DMS53 (cell line): ENCODE measurements around the gene FBXO21.
"Not testable (repeated sequence)": the region's sequence is repeated elsewhere in the genome, so short reads cannot be mapped to it uniquely, and the experiment has no call there.

Experiments used
- DNase-seq: peaks from one replicate; lab custom pipeline; 2025; lab: John Stamatoyannopoulos, UW

Gene FBXO21

GRCh38 chr12:117102800-117103181 lies 87.5 kb downstream of the FBXO21 start:
- no peak for DNase-seq

GRCh38 chr12:117101953-117102799 lies 88.1 kb downstream of the FBXO21 start:
- no peak for DNase-seq

- peak; percentile 68 for DNase-seq
Observed at GRCh38 chr12:117100851-117101673, 89.2 kb downstream of the FBXO21 start.

- peak; percentile 72 for DNase-seq
Observed at GRCh38 chr12:117100251-117100650, 90.0 kb downstream of the FBXO21 start.

DNA sequence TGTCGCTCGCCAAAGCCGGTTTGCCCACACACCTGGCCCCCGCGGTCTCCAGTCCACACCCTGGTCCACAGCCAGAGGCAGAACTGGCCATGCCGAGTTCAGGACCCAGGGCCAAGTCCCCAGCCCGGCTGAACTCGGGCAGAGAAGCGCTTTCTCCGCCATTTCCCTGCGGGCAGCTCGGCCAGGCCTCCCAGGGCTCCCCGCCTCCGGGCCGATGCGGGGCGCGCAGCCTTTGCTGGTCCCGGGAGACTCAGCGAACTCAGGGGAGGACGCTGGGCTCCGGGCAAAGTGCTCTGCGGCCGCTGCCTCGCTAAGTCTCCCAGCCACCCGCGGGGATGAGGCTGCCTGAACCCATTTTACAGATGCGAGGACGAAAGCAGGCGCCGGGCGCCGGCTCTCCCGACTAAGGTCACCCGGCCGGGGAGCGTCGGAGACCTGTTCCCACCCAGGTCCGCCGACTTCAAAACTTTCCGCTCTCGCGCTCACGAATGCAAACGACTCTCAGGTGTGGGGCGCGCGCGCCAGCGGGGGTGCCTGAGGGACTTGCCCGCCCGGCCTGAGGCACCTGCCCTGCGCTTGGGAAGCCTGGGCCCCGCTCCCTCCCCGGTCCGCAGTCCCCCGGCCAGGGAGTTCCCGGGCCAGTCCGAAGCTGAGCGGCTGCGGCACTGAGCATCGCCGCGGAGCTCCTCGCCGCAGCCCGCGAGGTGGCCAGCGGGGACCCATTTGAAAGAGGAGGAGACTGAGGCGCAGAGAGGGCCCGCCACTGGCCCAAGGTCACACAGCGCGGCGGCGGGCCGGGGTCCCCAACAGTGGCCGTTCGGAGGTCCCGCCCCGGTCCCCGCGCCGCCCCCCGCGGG lies 91.7 kb downstream of the FBXO21 start:
- DNase-seq: peak; percentile 77

GRCh38 chr12:117098024-117098360 lies 92.3 kb downstream of the FBXO21 start:
- DNase-seq: no peak

- DNase-seq: peak; percentile 80
Observed at GRCh38 chr12:117097159-117097558, 93.1 kb downstream of the FBXO21 start.

DNA sequence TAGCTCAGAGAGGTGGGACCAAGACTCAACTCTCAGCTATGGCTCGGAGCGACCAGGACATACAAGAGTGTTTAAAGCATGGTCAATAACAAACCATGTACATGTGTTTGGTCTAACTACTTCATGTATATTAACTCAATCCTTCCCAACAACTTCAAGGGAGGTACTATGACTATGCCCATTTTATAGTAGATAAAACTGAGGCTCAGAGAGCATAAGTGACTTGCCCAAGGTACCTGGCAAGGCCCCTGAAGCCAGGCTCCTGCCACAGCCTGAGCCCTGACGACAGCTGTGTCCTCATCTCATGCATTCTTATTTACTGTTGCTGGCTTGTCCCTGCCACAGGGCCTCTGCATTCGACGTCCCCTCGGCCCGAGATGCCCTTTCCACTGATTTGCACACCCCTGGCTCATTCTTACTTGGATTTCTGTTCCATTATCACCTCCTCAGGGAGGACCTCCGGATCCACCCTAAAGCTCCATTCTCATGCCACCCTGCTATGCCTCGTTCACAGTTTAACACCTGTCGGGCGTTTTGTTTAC lies 93.7 kb downstream of the FBXO21 start:
- peak; percentile 71 for DNase-seq

DNA sequence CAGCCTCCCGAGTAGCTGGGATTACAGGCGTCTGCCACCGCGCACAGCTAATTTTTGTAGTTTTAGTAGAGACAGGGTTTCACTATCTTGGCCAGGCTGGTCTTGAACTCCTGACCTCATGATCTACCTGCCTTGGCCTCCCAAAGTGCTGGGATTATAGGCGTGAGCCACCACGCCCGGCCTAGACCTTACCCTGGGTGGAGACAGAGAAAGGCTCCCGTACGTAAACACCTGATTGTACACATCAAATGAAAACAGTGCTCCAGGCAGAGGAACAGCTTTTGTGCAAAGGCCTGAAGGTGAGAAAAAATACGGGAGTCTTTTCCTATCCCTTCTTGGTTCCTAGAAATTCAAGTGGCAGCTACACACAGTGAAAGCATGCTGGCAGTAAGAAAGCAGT lies 95.1 kb downstream of the FBXO21 start:
- DNase-seq: not testable (repeated sequence)

DNA sequence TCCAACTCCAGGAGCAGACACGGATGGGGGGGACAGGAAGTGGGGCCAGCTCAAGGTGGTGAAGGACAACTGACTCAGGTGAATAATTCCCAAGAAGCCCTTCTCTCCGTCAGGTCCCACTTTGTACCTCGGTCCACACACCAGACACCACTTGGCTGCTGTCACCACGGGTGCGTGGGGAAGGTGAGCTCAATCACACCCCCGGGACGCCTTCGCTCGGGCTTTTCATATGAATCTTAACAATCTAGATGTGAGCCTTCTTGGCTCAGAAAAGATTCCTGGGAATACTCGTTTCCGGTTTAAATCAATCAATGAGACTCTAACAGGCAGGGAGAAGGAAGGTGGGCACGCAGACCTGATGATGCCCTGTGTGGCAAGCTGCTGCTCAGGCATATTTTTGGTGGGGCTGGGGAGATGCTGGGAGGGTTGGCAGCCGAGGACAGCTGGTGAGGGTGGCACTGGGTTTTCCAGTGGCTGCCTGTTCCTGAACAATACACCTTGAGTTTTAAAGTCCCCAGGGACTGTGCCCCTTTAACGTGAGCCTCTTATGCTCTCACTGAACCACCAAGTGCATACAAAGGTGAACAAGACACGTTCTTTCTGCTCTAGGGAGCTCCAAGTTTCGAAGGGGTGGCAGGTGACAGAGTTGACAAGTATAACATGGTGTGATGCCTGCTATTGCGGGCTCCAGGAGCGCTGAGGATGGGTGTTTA lies 96.2 kb downstream of the FBXO21 start:
- DNase-seq: no peak

GRCh38 chr12:117093431-117093830 lies 96.8 kb downstream of the FBXO21 start:
- no peak for DNase-seq

DNA sequence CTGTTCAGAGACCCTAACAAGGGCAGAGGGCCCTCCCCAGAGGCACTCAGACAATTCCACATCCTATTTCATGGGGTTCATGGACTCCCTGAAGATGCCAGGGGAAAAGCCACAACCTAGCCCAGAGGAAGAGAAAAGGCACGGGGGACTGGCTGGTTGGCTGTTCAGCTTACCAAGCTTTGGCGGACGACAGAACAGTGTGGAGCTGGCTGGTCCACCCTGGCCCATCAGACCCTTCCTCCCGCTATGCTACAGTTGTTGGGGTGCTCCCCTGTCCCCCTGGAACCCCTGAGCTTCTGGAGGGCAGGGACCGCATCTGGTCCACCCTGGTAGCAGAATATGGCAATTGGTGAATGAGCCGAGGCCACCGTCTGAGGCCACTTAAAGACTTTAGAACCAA lies 97.4 kb downstream of the FBXO21 start:
- no peak for DNase-seq

GRCh38 chr12:117092511-117092780 lies 97.8 kb downstream of the FBXO21 start:
- no peak for DNase-seq
